HG03066 (cell line): ENCODE data around the gene SMPD3.

Experiments
- ATAC-seq: cut with Tn5 transposase; IDR thresholded peaks from one replicate; pipeline ENCODE4 v1.9.1; 2021; ENCODE audit warnings: low read depth; ENCODE audit not compliant: unreplicated experiment

Gene SMPD3

GRCh38 chr16:68359398-68360191 lies 88.7 kb downstream of the SMPD3 start:
- ATAC-seq, result no peak

DNA sequence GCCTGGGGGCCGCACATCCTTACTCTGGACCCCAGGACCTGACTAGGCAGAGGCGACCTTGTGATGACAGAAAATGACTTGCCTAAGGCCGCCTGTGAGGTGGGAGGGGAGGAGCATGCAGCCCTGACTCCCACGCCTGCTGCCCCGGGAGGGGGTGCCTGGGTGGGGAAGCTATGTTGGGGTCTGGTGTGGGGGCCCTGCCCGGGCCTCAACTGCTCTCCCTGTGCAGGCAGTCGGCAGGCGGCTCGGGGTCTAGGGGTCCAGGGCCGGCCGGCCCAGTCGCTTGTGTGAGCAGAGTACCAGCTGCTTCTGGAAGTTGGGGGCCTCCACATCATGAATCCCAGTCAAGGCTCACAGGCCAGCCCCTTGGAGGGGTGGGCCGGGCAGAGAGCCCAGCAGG lies 89.4 kb downstream of the SMPD3 start:
- ATAC-seq, result no peak

DNA sequence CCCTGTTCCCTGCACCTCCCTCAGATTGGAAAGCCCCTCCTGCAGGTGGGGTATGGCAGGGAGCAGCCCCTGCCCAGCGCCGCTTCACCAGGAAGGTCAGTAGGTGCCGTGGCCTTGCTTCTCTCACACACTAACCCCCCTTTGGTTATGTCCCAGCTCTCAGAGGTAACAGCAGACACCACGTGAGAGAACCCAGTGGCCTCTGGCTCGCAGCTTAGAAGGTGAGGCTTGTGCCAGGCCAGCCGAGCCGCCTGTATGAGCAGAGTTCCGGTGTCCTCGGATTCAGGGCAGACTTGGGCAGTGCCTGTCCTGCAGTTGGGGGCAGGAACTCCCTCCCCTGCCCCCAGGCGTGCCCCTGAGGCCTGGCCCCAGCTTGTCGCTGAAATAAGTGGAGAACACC lies 90.4 kb downstream of the SMPD3 start:
- ATAC-seq, result no peak

GRCh38 chr16:68357521-68357922 lies 90.8 kb downstream of the SMPD3 start:
- ATAC-seq, result no peak

DNA sequence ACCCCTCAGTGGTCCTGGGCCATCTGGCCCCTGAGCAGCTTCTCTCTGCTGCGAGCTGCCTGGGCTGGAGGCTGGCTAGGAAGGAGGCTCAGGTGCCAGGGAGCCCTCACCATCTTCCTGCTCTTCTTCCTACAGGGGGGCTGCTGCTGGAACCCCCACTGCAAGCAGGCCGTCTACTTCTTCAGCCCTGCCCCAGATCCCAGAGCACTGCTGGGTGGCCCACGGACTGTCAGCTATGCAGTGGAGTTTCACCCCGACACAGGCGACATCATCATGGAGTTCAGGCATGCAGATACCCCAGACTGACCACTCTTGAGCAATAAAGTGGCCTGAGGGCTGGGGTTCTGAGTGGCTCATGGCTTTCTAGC lies 91.4 kb downstream of the SMPD3 start:
- no peak for ATAC-seq

DNA sequence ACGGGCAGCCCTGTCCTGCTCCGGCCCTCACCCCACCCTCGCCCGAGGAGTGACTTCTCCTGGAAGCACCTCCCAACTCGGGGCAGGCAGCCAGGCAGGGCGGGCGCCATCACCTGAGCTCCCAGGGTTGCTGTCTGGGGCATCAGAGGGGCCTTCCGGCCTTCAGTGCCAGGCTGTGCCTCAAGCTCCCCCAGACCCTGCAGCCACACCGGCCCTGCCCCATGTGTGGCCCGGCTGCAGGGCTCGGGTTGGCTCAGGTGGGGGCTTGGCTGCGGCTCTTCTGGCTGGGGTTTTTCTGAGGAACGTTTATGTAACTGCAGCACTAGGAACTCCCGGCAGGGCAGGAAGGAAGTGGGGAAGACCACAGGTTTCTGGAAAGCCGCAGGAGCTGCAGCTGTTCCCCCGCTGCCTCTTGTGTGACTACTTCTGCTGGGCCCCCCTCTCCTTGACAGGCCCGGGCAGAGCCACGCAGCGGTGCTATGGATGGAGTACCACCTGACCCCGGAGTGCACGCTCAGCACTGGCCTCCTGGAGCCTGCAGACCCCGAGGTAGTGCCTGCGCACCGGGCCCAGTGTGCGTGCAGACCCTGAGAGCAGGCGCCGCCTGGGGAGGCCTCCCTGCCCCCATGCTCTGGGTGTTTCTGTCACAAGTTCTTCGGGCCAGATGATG lies 91.9 kb downstream of the SMPD3 start:
- ATAC-seq, result peak; percentile 82

DNA sequence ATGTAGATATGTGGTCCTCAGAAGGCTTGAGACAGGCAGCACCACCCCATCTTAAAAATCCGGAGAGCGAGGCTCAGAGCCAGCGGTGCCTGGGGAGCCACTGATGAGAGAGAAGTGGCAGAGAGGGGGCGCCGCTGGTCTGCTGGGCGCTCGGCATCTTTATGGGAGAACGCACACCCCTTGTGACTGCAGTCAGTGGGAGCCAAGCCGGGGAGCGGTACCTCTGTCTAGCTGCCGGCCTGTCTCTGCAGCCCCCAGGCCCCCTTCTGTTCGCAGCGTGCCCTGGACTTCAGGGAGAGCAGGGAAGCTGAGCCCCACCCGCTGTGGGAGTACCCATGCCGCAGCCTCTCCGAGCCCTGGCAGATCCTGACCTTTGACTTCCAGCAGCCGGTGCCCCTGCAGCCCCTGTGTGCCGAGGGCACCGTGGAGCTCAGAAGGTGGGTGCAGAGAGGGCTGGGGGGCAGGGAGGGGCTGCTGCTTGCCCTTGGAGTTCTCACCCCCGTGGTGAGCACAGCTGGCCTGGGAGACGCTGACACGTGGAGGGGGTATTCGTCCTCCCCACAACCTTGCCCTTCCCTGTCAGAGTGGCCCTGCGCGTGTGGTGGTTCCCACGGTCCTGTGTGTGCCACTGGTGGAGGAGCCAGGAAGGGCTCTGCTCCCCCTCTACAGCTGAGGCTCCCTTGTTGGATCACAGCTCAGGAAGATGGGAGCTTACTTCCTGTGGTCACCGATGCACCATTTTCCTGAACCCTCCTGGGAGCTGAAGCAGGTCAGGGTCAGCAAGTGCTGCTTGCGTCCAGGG lies 92.7 kb downstream of the SMPD3 start:
- ATAC-seq, result no peak

GRCh38 chr16:68354816-68355215 lies 93.5 kb downstream of the SMPD3 start:
- no peak for ATAC-seq

DNA sequence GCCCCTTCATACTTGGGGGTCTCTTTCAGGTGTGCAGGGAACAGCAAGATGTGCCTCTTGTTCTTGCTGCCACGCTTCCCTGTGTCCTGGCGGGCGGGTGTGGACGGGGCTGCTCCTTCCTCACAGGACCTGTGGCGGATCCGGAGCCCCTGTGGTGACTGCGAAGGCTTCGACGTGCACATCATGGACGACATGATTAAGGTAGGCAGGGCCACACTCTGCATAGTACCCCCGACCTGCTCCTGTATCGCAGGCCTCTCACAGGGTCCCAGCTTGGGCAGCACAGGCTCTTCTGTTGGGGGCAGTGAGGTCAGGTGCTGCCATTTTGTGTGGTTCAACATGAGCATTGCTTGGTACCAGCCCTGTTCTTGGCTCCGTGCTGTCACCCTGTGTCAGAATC lies 94.9 kb downstream of the SMPD3 start:
- ATAC-seq, result no peak

DNA sequence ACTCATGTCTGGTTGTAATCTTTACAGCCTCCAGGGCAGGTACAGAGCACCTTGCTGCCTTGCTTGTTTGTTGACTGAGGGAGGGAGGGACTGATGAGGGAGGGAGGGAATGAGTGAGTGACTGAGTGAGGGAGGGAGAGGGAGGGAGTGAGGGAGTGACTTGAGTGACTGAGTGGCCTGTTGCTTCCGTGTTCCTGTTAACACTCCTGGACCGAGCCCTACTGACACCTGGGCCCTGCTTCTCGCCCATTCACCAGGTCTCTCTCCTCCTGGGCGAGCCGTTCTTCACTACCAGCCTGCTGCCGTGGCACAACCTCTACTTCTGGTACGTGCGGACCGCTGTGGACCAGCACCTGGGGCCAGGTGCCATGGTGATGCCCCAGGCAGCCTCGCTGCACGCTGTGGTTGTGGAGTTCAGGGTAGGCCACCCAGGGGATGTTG lies 96.3 kb downstream of the SMPD3 start:
- ATAC-seq, result no peak

DNA sequence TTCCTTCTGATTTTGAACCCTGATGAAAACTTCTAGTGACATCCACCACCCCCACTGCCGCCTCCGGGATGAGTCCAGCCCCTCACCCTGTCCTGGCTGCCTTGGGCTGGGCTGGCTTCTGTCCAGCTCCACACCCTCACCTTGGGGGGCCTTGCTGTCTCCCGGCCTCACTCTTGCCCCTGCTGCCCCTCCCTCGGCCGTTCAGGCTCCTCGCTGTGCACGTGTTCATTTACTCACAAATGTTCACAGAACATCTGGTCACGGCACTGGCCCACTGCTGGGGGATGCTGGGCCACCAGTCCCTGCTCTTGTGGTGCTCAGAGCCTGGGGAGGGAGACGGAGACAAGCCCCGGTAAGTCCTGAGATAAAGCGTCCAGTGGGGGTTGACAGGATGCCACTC lies 96.8 kb downstream of the SMPD3 start:
- no peak for ATAC-seq

- ATAC-seq, result no peak
Measured at GRCh38 chr16:68350813-68351350, 97.4 kb downstream of the SMPD3 start.

DNA sequence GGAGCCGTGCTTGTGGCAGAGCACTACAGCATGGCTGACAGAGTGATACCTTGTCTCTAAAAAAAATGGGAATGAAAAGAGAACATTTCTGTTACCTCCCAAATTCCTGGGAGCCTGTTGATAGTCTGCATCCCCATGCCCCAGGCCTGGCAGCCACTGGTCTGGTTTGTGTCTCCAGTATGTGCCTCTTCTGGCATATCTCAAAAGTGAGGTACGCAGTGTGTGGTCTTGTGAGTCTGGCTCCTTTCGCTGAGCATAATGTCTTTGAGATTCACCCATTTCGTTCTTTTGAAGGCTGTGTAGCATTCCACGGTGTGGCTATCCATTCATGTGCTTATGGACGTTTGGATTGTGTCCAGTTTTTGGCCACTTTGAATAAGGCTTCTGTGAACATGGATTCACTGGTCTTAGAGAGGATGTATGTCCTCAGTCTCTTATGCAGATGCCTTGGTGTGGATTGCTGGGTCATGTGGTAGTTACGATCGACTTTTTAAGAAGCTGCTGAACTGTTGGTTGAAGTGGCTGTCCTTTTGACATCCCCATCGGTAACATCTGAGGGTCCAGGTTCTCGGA lies 98.4 kb downstream of the SMPD3 start:
- no peak for ATAC-seq

DNA sequence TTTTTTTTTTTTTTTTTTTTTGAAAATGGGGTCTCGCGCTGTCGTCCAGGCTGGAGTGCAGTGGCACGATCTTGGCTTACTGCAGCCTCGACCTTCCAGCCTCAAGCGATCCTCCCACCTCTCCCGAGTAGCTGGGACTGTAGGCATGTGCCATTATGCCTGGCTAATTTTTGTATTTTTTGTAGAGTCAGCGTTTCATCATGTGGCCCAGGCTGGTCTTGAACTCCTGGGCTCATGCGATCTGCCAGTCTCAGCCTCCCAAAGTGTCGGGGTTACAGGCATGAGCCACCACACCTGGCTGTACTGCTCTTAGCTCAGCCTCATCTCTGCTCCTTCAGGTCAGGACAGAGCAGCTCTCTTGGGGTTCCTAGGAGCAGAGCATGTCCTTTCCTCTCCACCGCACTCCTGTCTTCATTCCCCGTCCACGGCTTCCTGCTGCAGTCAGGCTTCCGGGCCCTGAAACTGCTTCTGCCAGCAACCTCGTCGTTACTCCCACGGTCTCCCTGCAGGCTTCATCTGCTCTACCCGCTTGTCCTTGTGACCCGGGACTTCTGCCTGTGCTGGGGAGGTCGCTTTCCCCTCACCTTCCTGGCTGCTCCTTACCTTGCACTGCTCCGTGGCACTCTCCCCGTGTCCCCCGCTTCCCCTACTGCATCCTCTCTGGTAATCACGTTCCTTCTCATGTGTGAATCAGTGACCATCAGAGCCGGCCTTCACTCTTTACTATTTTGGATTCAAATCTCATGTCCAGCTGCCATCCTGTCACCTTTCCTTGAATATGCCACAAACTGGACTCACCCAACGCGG lies 99.5 kb downstream of the SMPD3 start:
- ATAC-seq, result no peak

- no peak for ATAC-seq
Measured at GRCh38 chr16:68347605-68348004, 100.7 kb downstream of the SMPD3 start.

GRCh38 chr16:68346892-68347480 lies 101.3 kb downstream of the SMPD3 start:
- ATAC-seq, result no peak

- no peak for ATAC-seq
Measured at GRCh38 chr16:68345958-68346635, 102.2 kb downstream of the SMPD3 start.

DNA sequence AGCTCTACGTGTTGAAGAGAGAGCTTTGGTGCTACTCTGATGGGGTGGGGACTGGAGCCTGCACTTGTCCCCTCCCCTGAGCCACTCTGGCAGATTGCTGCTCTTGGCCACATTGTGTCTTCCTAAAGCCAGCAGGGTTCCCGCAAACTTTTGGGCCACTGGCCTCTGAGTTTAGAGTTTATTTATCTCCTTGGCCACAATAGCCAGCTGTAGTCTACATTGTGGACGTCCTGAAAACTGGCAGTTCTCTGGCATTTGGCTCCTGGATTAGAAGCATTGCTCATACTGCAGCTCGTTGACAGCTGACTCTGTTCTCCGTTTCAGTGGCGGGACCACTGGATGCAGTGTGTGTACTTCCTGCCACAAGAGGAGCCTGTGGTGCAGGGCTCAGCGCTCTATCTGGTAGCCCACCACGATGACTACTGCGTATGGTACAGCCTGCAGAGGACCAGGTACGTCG lies 102.9 kb downstream of the SMPD3 start:
- no peak for ATAC-seq

- no peak for ATAC-seq
Measured at GRCh38 chr16:68344252-68344651, 104.1 kb downstream of the SMPD3 start.
